NCI-H510A (cell line): ENCODE data around the gene ARNT2.
A peak's percentile ranks its signal among the peaks of the same experiment; 100 is the strongest.

Experiments
- DNase-seq: peaks from one replicate; lab custom pipeline; 2025; lab: John Stamatoyannopoulos, UW

Gene ARNT2

DNA sequence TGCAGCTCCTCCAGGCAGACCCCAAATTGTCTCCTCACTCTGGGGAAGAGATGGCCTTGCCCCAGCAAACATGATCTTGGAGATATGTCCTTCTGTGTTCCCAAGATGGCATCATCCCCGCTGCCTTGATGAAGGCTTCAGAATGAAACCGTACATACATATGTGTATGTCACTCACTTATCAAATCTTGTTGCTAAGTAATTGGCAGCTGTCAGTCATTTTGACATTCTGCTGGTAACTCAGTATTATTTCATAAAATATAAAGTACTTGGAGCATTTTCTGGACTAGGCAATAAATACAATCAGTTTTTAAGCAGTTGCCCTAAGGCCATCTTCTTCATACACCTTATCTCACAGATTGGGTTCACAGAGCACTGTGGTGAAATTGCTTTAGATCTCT is 62.4 kb downstream of the ARNT2 start:
- DNase-seq: no peak

DNA sequence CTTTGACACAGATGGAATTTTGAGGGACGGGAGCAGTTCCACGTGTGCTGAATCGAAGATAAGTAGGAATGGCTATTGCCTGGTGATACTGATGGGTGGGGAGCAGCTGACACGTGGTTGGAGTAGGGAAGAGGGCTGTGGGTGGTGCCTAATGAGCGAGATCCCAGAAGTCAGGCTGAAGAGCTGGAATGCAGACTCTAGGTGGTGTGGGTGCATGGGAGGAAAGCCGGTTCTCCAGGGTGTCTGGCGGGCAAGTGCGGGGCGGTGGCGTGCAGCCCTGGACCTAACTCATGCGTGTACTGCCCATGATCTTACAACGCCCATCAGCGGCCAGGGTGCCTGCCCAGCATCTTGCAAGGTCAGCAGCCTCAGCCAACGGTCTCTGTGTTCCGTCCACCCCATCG is 63.1 kb downstream of the ARNT2 start:
- DNase-seq: no peak

DNA sequence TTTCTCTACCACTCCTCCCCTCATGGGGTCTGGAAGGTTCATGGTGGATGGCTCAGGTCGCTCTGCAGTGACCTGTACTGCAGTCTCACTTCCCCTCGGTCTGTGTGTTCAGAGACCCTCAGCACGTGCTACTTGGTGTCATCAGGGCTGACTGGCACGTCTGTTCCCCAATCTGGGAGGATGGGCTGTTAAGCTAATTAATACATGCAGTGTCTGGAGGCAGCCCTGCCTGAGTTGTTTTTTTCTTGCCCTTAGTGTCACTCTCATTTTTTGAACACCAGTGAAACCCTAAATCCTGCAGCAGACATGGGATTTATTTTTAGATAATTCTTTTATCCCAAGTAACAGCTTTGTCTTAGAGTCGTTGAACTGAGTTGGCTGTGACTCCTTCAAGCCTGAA is 64.6 kb downstream of the ARNT2 start:
- no peak for DNase-seq

DNA sequence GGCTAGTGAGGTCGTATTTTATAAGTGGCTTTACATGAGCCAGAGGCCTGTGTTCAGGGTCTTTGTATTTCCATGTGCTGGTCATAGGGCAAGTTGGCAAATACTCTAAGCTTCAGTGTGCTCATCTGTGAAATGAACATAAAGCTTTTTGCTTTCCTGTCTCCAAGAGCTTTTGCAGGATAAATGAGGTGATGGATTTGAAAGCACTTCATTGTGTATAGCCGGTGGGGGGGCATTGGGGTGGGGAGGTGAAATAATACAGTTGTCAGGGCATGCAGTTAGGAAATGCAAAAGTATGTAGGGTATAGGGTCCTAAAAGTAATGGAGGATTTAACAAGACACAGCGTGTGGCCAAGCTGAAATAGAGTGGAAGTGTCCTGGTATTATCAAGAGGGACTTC is 67.7 kb downstream of the ARNT2 start:
- DNase-seq: no peak

DNA sequence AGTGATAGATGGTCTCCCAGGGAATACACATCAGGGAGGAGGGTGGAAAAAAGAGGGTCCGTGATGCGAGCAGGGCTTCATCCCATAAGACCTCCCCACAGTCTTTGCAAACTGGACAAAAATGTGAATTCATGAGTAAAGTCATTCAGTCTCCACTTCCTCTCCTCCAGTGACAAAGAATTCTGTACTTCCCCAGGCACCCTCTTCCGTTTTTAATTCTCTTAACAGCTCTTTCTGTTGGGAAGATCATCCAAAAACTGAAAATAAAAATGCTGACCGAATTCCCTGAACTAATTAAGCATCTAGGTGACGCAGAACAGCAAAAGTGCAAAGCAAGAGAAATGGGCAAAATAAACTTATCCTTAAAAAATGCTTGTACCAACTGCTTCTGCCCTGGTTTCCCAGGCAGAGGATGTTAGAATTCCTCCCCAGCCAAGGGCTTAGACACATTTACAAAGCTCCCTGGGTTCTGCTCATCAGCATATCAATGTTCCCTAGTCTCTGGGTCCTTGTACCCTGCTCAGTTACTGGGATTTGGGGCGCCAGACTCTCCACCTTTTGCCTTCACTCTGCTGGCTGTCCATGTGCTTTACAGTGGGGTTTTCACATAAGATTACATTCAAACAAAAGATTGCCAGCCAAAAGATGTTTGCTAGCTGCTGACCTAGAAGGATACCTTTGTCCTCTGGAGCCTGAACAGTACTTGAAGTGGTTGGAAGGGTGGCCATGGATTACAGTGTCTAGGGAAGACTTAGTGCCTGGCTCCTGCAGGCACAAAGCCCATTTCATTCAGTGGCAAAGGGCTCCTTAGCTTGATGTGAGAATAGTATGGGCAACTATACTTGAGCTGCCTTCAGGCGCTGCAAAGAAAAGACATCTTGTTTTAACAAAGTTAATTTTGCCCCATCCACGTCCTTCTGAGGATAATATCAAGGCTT is 69.4 kb downstream of the ARNT2 start:
- no peak for DNase-seq

DNA sequence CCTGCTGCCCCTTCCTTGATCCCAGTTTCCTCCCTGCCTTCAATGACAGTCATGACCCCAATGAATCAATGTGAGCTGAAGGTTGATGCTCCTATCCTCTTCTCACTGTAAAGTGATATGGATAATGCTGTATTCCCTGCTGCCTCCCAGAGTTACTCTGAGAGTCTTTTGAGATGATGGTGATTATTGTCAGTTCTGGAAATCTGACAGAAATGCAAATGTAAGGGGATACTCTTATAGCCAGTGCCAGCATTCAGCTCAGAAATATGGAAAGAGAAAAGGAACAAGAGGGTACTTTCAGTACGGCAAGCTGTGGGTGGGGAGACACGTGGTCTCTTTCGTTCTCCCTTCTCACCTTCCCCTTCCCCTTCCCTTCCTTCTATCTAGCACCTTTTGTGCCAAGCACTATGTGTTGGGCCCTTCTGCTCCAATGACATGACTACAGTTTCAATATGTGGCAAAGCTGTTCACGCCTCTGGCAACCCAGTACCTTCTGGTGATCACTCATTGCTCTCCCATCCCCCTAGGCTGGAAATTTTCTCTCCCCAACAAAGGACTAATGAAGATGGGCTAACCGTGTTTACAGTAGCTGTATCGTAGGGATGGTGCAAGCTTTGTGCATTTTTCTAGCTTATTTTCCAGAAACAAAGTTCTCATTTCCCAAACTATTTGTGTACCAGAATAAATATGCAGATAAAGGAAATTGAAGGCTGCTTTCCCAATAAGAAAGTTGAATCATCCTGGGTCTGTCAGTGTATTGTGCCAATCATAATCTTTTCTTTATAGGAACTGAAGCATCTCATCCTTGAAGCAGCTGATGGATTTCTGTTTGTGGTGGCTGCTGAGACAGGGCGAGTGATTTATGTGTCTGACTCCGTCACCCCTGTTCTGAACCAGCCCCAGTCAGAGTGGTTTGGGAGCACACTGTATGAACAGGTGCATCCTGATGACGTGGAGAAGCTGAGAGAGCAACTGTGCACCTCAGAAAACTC is 70.3 kb downstream of the ARNT2 start:
- no peak for DNase-seq

DNA sequence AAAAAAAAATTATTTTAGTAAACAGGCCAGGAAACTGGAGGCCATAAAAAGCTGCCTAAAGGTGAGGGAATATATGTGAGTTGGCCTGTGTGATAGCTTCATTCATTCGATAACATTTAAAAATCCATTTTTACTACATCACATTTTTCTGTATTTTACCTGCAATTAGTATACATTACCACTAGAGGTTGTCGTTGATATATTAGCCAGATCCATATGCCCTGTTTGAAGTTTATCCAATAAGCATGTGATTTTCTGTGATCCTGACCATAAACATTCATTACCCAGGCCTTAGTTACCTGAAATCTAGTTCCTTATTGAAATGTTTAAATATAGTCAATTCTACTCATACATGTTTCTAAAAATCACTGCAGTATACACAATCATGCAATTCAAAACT is 71.4 kb downstream of the ARNT2 start:
- no peak for DNase-seq

DNA sequence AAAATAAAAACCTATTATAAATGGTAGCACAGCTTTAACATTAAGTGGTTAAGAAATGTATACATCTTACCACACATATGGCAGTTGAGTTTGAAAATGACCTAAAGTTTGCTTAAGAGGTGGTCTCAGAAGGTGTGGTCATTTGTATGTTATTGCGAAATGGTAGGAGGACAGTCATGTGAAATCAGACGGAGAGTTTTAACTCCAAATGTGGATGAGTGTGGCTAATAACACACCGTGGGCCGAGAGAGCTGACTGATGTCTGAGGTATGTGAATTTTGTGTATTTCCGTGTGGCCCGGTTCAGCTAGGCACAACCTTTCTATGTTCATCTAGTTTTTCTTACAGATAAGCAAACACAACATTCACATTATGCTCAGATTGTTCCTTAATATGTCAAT is 71.9 kb downstream of the ARNT2 start:
- no peak for DNase-seq

DNA sequence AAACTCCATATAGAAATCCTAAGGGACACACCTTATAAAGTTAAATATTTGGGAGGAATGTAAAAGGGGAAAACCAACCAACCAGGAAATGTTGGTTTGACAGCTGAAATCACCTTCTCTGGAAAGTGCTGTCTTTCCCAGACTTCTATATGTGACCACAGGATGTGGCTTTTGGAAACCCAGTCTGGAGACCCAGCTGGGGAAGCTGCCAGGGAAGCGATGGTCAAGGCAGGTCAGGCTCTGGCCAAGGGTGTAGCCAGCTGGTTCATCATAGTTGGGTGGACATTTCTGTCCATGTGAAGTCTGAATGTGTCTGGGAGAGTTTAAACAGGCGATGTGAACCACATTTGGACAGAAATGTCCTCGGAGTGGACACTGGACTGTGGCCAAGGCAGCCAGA is 73.9 kb downstream of the ARNT2 start:
- no peak for DNase-seq

DNA sequence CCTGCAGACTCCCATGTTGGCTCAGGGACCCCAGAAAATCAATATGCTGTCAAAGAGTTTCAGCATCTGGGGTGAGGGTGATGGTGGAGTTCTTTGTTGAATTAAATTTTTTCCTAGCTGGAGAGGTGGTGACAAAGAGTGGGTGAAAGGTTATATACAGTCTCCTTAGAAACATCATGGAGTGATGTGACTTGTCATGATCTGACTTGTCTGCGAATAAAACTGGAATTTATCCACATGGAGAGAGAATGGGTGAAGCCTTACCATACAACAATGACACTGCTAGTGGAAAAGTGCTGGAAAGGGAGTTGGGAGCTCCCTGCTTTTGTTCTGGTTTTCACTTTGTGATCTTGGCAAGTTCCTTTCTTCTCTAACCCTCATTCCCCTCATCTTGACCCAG is 75.0 kb downstream of the ARNT2 start:
- no peak for DNase-seq

DNA sequence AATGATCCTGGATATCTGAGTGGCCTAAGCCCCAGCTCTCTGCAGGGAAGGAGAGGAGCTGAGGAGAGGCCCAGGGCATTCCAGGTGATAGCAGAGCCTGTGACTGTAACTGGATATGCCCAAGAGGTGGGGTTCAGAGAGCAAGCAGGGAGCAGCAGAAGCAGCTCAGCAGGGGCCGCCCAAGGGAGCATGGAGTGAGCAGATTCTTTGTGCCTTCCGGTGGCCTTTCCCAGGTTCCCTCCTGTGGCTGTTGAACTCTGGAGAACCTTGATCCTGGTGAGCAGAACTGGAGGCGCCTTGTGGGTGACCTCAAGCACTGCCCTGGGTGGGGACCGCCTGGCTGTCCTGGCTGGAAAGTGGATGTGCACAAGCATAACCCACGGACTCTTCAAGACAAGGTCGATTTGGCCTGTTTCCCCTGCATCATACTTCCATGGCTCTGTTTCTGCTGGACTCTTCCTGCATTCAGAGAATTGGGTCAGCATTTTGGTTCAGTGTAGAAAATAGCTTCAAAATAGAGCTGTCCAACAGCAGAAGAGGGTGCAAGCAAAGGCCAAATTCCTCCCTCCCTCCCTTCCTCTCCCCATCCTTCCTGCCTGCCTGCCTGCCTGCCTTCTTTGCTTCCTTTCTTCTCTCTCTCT is 76.1 kb downstream of the ARNT2 start:
- DNase-seq: no peak

DNA sequence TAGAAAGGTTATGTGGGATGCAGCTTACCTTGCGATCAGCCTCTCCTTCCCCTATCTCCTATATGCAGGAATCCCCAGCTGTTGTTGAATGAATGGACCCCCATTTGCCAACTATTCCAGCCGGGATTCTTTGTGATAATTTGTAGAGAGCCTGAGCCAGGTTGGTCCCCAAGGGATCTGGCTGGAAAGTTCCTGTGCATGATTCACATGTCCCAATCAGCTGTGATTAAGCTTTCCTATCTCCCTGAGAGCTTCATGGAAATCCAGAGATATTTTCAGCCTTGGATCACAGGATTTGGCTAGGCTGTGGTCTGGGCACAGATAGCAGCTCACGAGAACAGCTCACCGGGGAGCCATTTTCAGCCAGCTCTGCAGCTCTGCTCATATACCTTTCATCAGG is 76.7 kb downstream of the ARNT2 start:
- DNase-seq: no peak

DNA sequence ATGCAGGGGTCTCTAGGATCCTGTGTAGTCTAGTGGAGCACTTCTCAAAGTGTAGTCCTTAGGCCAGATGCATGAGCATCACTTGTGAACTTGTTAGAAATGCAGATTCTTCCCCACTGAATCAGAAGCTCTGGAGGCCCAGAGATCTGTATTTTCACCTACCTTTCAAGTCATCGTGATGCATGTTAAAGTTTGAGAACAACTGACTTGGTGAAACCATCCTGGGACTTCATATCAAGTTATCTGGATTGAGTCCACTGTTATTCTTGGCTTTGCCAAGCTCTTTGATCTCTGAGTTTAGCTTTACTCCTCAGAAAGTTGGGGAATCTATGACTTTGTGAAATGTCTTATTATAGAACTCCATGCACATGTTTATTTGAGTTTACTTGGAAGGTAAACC is 78.5 kb downstream of the ARNT2 start:
- no peak for DNase-seq

DNA sequence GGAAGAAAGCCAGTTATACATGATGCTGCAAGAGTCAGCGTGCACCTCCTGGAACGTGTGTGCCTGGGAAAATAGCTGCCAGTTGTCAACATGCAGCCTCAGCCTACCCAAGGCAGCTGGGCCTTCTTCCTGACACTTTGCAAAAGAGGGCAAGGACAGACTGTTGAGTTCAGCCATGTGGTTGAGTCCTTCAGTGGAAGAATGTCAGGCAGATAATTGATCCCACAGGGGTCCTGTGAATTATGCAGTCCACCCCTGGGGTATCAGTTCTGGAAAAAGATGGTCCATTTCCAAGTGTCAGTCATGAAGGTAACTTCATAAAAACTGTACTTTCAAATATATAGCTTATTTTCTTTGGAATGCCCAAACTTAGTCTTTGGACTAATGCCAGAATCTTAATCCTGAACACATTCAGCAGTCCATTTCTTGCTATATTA is 79.6 kb downstream of the ARNT2 start:
- no peak for DNase-seq

DNA sequence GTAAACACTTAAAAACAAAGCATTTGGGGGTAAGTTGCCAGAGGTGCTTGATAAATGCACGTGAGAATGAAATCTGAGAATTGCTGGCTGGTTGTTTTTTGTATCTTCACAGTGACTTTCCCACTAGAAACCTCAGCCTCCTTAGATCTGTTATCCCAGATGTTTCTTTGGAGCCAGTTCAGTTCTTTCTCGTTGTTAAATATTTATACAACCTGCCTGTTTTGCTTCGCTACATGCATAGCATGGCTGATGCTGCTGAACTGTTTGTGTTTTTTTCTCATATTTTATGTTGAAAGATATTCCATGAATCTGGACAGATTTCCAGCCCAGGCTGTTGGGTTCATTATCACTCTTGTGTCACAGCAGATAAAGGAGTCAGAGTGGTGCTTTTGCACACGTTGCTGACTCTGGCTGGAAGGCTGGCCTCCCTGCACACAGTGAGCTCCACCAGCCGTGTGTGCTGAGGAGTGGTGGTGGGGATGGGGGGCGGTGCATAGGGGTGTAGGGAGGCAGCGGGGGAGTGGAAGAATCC is 80.2 kb downstream of the ARNT2 start:
- DNase-seq: no peak

DNA sequence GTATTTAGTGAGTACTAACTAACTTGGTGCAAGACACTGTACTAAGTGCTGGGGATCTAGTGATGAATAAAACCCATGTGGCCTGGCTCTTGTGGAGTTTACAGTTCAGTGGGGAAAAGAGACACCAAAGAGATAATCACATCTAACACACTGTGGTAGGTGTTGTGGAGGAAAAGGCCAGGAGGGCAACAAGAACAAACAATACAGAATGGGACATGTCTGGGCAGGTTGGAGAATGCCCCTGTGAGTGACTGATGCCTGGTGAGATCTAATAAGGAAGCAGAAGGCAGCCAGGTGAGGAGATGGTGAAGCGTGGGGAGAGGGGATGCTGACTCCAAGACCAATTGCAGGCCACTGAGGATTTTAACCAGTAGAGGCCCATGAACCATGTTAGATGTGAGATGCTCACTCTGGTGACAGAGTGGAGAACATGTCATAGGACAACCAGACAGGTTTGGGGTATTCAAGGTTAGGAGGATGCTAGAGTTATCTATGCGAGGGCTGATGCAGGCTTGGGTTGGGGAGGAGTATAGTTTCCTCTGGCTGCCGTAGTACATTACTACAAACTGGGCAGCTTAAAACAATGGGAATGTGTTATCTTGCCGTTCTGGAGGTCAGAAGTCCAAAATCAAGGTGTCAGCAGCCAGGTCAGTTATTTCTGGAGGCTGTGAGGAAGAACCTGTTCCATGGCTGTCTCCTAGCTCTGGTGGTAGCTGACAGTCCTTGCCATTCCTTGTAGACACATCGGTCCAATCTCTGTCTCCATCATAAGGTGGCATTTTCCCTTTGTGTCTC is 81.4 kb downstream of the ARNT2 start:
- peak; percentile 10 for DNase-seq

DNA sequence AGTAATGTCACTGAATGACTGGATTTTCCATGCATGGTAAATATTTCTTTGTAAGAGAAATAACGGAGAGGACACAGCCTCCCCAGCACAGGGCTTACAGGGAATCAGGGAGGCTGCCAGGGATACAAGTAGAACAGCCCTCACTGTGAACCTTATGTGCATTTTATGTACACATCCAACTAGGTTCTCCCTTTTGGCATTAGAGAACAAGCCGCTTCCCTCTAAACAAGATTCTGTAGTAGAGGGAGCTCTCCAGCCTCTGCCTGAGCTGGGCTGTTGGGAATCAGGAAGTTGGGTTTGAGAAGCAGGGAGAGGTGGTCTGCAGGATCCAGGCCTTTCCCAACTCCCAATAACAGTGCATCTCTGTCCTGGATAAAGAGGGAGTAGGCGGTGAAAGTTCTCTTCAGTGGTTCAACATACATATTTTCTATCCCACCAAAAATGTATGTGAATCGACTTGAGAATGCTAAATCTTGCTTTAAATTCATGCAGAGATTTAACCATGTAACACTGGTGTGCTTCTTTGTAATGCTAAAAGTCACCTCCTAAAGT is 83.7 kb downstream of the ARNT2 start:
- DNase-seq: no peak

DNA sequence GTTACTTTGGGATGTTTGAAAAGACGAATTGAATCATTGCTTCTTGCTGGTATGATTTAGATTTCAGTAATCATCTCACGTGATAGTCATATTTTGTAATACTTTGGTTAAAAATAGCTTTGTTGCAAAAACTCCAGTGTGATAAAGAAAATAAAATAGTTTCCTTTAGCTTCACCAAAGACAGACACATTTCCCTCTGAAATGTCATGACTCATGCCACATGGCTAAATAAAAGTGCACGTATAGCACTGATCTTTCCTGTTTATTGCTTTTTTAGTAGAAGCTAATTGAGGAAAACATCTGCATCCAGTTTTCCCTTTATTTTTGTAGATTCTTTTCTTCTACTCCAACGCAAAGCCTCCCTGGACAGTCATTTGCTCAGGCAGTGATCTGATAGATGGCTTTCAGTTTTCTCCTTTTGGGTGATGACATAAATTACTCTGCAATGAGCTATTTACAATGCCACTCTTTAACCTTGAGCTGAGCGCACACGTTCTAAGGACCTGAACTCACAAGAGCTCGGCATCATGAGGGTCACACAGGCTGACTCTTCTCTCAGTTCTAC is 84.9 kb downstream of the ARNT2 start:
- DNase-seq: no peak

DNA sequence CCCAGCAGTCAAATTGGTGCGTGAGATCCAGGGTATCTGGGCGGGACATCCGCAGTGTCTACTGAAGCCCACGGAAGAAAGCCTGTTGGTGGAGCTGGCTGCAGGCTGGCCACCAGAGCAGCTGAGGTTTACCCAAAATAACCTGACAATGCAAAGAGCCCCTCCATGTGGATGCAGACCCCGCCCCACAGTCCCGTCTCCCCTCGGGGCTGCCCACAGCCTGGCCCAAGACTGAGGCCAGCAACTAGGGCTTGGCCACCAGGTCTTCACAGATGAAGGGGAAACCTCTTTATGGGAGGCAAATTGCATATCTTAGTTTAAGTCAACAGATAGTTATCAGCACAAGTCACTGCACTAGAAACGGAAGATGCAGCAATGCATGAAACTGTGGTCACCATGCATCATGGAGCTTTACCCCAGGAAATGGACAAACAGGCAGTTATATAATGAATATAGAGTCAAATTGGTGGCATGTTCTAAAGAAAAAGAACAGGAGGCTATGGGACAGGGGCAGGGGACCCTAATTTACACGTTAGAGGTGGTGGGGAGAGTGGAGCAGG is 86.3 kb downstream of the ARNT2 start:
- no peak for DNase-seq

DNA sequence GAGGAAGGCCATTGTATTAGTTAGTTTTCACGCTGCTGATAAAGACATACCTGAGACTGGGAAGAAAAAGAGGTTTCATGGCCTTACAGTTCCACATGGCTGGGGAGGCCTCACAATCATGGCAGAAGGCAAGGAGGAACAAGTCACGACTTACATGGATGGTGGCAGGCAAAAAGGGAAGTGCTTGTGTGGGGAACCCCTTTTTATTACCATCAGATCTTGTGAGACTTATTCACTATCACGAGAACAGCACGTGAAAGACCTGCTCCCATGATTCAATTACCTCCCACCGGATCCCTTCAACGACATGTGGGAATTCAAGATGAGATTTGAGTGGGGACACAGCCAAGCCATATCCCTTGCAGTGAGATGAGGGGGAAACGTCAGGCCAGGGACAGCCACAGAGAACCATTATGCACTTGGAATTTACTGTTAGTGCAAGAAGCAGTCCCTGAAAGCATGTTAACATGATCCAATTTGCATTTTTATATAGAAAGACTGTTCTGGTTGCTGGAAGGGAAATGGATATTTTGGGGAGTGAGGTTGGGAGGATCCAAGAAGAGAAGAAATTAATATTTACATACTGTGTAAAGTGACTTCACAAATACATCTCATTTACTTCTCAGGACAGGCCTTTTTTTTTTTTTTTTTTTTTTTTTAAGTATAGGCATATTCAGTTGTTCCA is 87.1 kb downstream of the ARNT2 start:
- DNase-seq: no peak
